ENCODE data around the gene WWTR1. TPM values are rescaled to one million over a fixed set of nuclear protein-coding genes. Genes with fewer than 3 reads are reported as not detected.

Gene WWTR1
- total and polyA plus RNA-seq, 2 experiments from 2014 or later = 25.1 to 26.2 TPM

DNA sequence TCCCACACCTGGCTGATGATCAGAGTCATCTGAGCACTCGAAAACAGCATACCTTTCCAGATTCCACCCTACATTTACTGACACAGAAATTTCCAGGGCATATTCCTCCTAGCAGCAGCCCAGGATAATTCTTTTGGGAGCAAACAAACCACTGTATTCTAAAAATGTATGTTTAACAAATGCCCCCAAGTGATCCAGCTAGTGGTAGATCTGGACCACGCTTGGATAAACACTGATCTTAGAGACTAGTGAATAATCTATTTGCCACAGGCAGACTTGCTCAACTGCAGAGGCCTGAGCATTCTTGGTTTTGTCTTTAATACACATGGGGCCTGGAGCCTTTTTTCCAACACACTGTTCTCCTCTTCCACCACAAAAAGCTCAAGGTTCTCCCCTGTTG is 93.7 kb downstream of the WWTR1 start (continued):
- TF ChIP-seq, protein P1, sequence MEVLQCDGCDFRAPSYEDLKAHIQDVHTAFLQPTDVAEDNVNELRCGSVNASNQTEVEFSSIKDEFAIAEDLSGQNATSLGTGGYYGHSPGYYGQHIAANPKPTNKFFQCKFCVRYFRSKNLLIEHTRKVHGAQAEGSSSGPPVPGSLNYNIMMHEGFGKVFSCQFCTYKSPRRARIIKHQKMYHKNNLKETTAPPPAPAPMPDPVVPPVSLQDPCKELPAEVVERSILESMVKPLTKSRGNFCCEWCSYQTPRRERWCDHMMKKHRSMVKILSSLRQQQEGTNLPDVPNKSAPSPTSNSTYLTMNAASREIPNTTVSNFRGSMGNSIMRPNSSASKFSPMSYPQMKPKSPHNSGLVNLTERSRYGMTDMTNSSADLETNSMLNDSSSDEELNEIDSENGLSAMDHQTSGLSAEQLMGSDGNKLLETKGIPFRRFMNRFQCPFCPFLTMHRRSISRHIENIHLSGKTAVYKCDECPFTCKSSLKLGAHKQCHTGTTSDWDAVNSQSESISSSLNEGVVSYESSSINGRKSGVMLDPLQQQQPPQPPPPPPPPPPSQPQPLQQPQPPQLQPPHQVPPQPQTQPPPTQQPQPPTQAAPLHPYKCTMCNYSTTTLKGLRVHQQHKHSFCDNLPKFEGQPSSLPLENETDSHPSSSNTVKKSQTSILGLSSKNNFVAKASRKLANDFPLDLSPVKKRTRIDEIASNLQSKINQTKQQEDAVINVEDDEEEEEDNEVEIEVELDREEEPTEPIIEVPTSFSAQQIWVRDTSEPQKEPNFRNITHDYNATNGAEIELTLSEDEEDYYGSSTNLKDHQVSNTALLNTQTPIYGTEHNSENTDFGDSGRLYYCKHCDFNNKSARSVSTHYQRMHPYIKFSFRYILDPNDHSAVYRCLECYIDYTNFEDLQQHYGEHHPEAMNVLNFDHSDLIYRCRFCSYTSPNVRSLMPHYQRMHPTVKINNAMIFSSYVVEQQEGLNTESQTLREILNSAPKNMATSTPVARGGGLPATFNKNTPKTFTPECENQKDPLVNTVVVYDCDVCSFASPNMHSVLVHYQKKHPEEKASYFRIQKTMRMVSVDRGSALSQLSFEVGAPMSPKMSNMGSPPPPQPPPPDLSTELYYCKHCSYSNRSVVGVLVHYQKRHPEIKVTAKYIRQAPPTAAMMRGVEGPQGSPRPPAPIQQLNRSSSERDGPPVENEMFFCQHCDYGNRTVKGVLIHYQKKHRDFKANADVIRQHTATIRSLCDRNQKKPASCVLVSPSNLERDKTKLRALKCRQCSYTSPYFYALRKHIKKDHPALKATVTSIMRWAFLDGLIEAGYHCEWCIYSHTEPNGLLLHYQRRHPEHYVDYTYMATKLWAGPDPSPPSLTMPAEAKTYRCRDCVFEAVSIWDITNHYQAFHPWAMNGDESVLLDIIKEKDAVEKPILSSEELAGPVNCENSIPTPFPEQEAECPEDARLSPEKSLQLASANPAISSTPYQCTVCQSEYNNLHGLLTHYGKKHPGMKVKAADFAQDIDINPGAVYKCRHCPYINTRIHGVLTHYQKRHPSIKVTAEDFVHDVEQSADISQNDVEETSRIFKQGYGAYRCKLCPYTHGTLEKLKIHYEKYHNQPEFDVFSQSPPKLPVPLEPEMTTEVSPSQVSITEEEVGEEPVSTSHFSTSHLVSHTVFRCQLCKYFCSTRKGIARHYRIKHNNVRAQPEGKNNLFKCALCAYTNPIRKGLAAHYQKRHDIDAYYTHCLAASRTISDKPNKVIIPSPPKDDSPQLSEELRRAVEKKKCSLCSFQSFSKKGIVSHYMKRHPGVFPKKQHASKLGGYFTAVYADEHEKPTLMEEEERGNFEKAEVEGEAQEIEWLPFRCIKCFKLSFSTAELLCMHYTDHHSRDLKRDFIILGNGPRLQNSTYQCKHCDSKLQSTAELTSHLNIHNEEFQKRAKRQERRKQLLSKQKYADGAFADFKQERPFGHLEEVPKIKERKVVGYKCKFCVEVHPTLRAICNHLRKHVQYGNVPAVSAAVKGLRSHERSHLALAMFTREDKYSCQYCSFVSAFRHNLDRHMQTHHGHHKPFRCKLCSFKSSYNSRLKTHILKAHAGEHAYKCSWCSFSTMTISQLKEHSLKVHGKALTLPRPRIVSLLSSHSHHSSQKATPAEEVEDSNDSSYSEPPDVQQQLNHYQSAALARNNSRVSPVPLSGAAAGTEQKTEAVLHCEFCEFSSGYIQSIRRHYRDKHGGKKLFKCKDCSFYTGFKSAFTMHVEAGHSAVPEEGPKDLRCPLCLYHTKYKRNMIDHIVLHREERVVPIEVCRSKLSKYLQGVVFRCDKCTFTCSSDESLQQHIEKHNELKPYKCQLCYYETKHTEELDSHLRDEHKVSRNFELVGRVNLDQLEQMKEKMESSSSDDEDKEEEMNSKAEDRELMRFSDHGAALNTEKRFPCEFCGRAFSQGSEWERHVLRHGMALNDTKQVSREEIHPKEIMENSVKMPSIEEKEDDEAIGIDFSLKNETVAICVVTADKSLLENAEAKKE (CRISPR knock-in tag; IDR thresholded peaks at IDR 0.05) = no peak
- no peak for TF ChIP-seq POLR2AphosphoS5 (IDR thresholded peaks at IDR 0.05; ENCODE audit: low read depth)
- TF ChIP-seq, protein P2, sequence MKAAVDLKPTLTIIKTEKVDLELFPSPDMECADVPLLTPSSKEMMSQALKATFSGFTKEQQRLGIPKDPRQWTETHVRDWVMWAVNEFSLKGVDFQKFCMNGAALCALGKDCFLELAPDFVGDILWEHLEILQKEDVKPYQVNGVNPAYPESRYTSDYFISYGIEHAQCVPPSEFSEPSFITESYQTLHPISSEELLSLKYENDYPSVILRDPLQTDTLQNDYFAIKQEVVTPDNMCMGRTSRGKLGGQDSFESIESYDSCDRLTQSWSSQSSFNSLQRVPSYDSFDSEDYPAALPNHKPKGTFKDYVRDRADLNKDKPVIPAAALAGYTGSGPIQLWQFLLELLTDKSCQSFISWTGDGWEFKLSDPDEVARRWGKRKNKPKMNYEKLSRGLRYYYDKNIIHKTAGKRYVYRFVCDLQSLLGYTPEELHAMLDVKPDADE (IDR thresholded peaks at IDR 0.05) = no peak

DNA sequence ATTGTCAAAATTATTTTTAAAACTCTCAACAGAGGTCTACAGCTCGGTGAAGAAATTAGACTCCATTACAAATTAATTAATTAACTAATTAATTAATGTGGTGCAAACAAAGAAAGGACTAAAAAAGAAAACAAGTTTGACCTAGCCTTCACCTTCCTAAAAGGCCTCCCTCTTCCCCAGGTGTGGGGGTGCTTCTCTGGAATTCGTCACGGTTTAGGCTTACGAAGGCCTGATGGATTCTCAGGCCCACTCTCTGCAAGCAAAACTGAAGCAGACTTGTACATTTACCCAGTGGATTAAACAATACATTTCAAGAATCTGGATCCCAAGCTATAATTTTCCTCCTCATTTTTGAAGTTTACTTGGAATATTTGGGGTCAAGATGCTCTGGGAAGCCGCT is 94.7 kb downstream of the WWTR1 start:
- peaks cover 77% of the 10 kb centered on the region for H3K79me2 ChIP-seq (replicated peaks; ENCODE audit: insufficient read depth)
- peaks cover 22% of the 10 kb centered on the region for H3K4me1 Mint-ChIP-seq
- no peak for TF ChIP-seq EZH2 (IDR thresholded peaks at IDR 0.05; ENCODE audit: low read depth, unreplicated experiment)
- no peak for TF ChIP-seq JUNB (IDR thresholded peaks at IDR 0.05; ENCODE audit: unreplicated experiment)
- no peak for TF ChIP-seq NANOG (IDR thresholded peaks at IDR 0.05; ENCODE audit: borderline replicate concordance)
- no peak for TF ChIP-seq POLR2AphosphoS5 (IDR thresholded peaks at IDR 0.05; ENCODE audit: low read depth)
- TF ChIP-seq EZH2phosphoT487 (IDR thresholded peaks at IDR 0.05; ENCODE audit: unreplicated experiment) = no peak
- TF ChIP-seq STAT1 (IDR thresholded peaks at IDR 0.05; ENCODE audit: unreplicated experiment) = no peak
- TF ChIP-seq, protein P2 (IDR thresholded peaks at IDR 0.05) = no peak
- TF ChIP-seq ZNF331 (CRISPR knock-in tag; IDR thresholded peaks at IDR 0.05; ENCODE audit: low read depth) = no peak
- no peak for TF ChIP-seq CREB1 (CRISPR knock-in tag; IDR thresholded peaks at IDR 0.05; ENCODE audit: low read depth)

More for the DNA sequence above, 94.7 kb downstream of the WWTR1 start:
- peak overlapping the region; percentile 41 for H3K4me2 ChIP-seq
- no peaks in the 10 kb centered on the region for H3K27me3 ChIP-seq (ENCODE audit: insufficient read depth)
- Mint-ChIP-seq H3K27me3 (ENCODE audit: insufficient read depth, low read depth, poor library complexity) (peaks cover 2% of the 10 kb centered on the region), H3K4me3 (no peak overlapping the region), H3K9me3 (no peaks in the 10 kb centered on the region), H3K27ac (no peak overlapping the region), H3K36me3 (ENCODE audit: low read depth) (no peaks in the 10 kb centered on the region)
- no peaks in the 10 kb centered on the region for H3K9me2 ChIP-seq (ENCODE audit: insufficient read depth)
- no peaks in the 10 kb centered on the region for H3K36me3 ChIP-seq (ENCODE audit: insufficient read depth)
- ATAC-seq = peak; percentile 80
- H2AFZ ChIP-seq = no peak overlapping the region
- H3K4me1 ChIP-seq (ENCODE audit: insufficient read depth) = peaks cover 29% of the 10 kb centered on the region
- H3F3A ChIP-seq (replicated peaks; ENCODE audit: low read depth) = no peaks in the 10 kb centered on the region
- no peaks in the 10 kb centered on the region for H4K20me1 ChIP-seq (replicated peaks; ENCODE audit: insufficient read depth)
- no peak overlapping the region for H3K4me3 ChIP-seq
- peak; percentile 56 for DNase-seq (ENCODE audit: low spot score)
- H3K27ac ChIP-seq (ENCODE audit: low read depth) = peak overlapping the region; percentile 84

Data from GM23338 (cell line).